H1 (cell line): ENCODE data around the gene NDRG4. TPM values are rescaled to one million over a fixed set of nuclear protein-coding genes. Genes with fewer than 3 reads are reported as not detected.

Source experiments
- EZH2 ChIP-seq: fragments of 200-600 bp; sonication (generic); IDR thresholded peaks from 2 replicates; pipeline ENCODE4 v1.7.1; 2012; ENCODE audit warnings: low read depth, mild to moderate bottlenecking, moderate library complexity, low read length, inconsistent platforms; ENCODE audit not compliant: severe bottlenecking
- KDM1A ChIP-seq: fragments of 200-600, 300-600 bp; sonication (generic); IDR thresholded peaks from 2 replicates; pipeline ENCODE4 v1.7.1; 2016; ENCODE audit warnings: mild to moderate bottlenecking, low read length, borderline replicate concordance
- MAFK ChIP-seq: IDR thresholded peaks from 2 replicates; pipeline ENCODE4 v1.6.1; 2012; ENCODE audit warnings: low read depth, mild to moderate bottlenecking, improper control_type of control experiment, low read length
- RAD21 ChIP-seq, 2 experiments: IDR thresholded peaks in 1 of 2; conservative IDR thresholded peaks in 1 of 2; 2 replicates each; pipeline ENCODE4 v1.6.1; 2011; ENCODE audit warnings: low read depth in 2 of 2, low read length in 2 of 2, improper control_type of control experiment in 1 of 2, inconsistent platforms in 1 of 2, mild to moderate bottlenecking in 1 of 2, moderate library complexity in 1 of 2
- RFX5 ChIP-seq: IDR thresholded peaks from 2 replicates; pipeline ENCODE4 v1.6.1; 2011; ENCODE audit warnings: low read depth, low read length, improper control_type of control experiment, borderline replicate concordance
- SRF ChIP-seq: IDR thresholded peaks from 2 replicates; pipeline ENCODE4 v1.6.1; 2011; ENCODE audit warnings: mild to moderate bottlenecking, low read depth, low read length, moderate library complexity
- TEAD4 ChIP-seq: IDR thresholded peaks from 2 replicates; pipeline ENCODE4 v1.6.1; 2012; ENCODE audit warnings: low read depth, low read length, inconsistent platforms, mixed read lengths
- polyA plus RNA-seq, 7 experiments: library from polyadenylated mRNA; depleted of rRNA in 3 of 7; stranded (reverse) in 5 of 7; unstranded in 2 of 7; fragments of >200 nt in 5 of 7; fragments of 200-250 nt in 2 of 7; gene quantifications; 1 replicate in 5 of 7; 2 replicates in 1 of 7; 4 replicates in 1 of 7; pipeline versions ENCODE4 v1.2.1 to v1.2.3, GENCODE V29; 2011 to 2013; ENCODE audit warnings: missing spikeins in 2 of 7, mixed read lengths in 2 of 7
- total RNA-seq: library from RNA; stranded (reverse); fragmentation: NEBNext Ultra II Directional; extraction: Animal tissue kit (Norgen Biotek cat#: 25700); gene quantifications from 2 replicates; pipeline ENCODE4 v1.2.1, GENCODE V29; 2021
- TF ChIP-seq, protein P1 (sequence below): fragments of 300-600 bp; sonication (generic); IDR thresholded peaks from 2 replicates; pipeline ENCODE4 v1.7.1; 2012; ENCODE audit warnings: low read length, moderate library complexity, mild to moderate bottlenecking, inconsistent platforms; ENCODE audit not compliant: insufficient replicate concordance
- TF ChIP-seq, protein P2 (sequence below): IDR thresholded peaks from 2 replicates; pipeline ENCODE4 v1.6.1; 2011; ENCODE audit warnings: low read depth, mild to moderate bottlenecking, low read length; ENCODE audit not compliant: insufficient read depth

Gene NDRG4
- total and polyA plus RNA-seq, 2 of the 8 experiments (the other 6 are each of a cell fraction or from before 2014, with no cell fraction given) = 20.8 to 30.9 TPM

DNA sequence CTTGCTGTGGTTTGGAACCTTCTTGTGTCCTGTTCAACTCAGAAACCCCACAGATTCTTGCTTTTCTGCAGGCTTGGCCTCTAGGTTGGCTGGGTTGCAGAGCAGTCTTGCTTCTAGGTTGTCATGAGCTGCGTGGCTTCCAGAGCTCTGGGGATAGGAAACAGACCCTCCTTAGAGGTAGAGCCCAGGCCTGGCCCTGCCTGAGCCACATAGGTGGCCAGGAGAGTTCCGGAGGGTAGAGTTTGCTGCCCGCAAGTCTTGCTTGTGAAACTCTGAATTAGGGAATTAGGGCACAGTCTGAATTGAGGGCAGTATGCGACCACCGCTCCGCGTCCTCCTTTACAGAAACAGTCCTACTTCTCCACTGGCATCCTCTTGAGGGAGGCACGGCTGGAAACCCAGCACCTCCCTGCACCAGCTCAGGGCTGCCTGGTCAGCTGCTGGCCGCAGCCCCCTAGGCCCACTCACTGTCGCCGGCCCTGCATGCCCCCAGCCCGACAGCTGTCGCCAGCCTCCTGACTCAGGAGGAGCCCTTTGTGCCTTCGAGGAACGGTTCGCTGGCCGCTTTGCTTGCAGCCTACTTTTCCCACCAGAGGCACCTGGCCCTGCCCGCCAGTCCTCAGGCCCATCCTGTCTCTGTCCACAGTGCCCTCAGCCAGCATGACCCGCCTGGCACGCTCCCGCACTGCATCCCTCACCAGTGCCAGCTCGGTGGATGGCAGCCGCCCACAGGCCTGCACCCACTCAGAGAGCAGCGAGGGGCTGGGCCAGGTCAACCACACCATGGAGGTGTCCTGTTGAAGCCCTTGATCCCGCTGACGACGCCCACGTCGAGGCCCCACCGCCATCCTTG lies 11.1 kb downstream of the NDRG4 start (continued):
- TF ChIP-seq, protein P1, sequence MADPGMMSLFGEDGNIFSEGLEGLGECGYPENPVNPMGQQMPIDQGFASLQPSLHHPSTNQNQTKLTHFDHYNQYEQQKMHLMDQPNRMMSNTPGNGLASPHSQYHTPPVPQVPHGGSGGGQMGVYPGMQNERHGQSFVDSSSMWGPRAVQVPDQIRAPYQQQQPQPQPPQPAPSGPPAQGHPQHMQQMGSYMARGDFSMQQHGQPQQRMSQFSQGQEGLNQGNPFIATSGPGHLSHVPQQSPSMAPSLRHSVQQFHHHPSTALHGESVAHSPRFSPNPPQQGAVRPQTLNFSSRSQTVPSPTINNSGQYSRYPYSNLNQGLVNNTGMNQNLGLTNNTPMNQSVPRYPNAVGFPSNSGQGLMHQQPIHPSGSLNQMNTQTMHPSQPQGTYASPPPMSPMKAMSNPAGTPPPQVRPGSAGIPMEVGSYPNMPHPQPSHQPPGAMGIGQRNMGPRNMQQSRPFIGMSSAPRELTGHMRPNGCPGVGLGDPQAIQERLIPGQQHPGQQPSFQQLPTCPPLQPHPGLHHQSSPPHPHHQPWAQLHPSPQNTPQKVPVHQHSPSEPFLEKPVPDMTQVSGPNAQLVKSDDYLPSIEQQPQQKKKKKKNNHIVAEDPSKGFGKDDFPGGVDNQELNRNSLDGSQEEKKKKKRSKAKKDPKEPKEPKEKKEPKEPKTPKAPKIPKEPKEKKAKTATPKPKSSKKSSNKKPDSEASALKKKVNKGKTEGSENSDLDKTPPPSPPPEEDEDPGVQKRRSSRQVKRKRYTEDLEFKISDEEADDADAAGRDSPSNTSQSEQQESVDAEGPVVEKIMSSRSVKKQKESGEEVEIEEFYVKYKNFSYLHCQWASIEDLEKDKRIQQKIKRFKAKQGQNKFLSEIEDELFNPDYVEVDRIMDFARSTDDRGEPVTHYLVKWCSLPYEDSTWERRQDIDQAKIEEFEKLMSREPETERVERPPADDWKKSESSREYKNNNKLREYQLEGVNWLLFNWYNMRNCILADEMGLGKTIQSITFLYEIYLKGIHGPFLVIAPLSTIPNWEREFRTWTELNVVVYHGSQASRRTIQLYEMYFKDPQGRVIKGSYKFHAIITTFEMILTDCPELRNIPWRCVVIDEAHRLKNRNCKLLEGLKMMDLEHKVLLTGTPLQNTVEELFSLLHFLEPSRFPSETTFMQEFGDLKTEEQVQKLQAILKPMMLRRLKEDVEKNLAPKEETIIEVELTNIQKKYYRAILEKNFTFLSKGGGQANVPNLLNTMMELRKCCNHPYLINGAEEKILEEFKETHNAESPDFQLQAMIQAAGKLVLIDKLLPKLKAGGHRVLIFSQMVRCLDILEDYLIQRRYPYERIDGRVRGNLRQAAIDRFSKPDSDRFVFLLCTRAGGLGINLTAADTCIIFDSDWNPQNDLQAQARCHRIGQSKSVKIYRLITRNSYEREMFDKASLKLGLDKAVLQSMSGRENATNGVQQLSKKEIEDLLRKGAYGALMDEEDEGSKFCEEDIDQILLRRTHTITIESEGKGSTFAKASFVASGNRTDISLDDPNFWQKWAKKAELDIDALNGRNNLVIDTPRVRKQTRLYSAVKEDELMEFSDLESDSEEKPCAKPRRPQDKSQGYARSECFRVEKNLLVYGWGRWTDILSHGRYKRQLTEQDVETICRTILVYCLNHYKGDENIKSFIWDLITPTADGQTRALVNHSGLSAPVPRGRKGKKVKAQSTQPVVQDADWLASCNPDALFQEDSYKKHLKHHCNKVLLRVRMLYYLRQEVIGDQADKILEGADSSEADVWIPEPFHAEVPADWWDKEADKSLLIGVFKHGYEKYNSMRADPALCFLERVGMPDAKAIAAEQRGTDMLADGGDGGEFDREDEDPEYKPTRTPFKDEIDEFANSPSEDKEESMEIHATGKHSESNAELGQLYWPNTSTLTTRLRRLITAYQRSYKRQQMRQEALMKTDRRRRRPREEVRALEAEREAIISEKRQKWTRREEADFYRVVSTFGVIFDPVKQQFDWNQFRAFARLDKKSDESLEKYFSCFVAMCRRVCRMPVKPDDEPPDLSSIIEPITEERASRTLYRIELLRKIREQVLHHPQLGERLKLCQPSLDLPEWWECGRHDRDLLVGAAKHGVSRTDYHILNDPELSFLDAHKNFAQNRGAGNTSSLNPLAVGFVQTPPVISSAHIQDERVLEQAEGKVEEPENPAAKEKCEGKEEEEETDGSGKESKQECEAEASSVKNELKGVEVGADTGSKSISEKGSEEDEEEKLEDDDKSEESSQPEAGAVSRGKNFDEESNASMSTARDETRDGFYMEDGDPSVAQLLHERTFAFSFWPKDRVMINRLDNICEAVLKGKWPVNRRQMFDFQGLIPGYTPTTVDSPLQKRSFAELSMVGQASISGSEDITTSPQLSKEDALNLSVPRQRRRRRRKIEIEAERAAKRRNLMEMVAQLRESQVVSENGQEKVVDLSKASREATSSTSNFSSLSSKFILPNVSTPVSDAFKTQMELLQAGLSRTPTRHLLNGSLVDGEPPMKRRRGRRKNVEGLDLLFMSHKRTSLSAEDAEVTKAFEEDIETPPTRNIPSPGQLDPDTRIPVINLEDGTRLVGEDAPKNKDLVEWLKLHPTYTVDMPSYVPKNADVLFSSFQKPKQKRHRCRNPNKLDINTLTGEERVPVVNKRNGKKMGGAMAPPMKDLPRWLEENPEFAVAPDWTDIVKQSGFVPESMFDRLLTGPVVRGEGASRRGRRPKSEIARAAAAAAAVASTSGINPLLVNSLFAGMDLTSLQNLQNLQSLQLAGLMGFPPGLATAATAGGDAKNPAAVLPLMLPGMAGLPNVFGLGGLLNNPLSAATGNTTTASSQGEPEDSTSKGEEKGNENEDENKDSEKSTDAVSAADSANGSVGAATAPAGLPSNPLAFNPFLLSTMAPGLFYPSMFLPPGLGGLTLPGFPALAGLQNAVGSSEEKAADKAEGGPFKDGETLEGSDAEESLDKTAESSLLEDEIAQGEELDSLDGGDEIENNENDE = no peak
- TF ChIP-seq RAD21 (IDR thresholded peaks at IDR 0.05 in 1 of 2, conservative IDR thresholded peaks at IDR 0.05 in 1 of 2; ENCODE audit: low read depth in 2 of 2, low read length in 2 of 2) (no peak), KDM1A (no peak), RFX5 (no peak), SRF (no peak), TEAD4 (no peak), EZH2 (no peak), MAFK (no peak)
- TF ChIP-seq, protein P2, sequence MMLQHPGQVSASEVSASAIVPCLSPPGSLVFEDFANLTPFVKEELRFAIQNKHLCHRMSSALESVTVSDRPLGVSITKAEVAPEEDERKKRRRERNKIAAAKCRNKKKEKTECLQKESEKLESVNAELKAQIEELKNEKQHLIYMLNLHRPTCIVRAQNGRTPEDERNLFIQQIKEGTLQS = no peak
